KOPT-K1 (cell line): Measurements from ENCODE around the gene CANT1.

Experiments used
- H3K27ac ChIP-seq: fragments of 200-600 bp; sonication (generic); 2 replicates; pipeline ENCODE4 v1.5.1; 2016; ENCODE audit warnings: antibody characterized with exemption, mild to moderate bottlenecking, low read depth, low read length; ENCODE audit not compliant: poor library complexity, severe bottlenecking
- H3K36me3 ChIP-seq: fragments of 200-600 bp; sonication (generic); 2 replicates; pipeline ENCODE4 v1.5.1; 2017; ENCODE audit warnings: antibody characterized with exemption, mild to moderate bottlenecking, low read length, moderate library complexity; ENCODE audit not compliant: insufficient read depth
- H3K9me3 ChIP-seq: fragments of 200-600 bp; sonication (generic); 2 replicates; pipeline ENCODE4 v1.5.1; 2017; ENCODE audit warnings: antibody characterized with exemption, low read length, mild to moderate bottlenecking; ENCODE audit not compliant: insufficient read depth, poor library complexity, severe bottlenecking

Gene CANT1

GRCh38 chr17:79046197-79046915 lies 36.8 kb upstream of the CANT1 start:
- peaks cover 4% of the 10 kb centered on the region for H3K9me3 ChIP-seq
- no peak overlapping the region for H3K27ac ChIP-seq
- H3K36me3 ChIP-seq, result no peaks in the 10 kb centered on the region

- Histone ChIP-seq H3K27ac (no peak overlapping the region), H3K36me3 (no peaks in the 10 kb centered on the region), H3K9me3 (no peaks in the 10 kb centered on the region)
These were observed 36.3 kb upstream of the CANT1 start for GRCh38 chr17:79045842-79046196.

GRCh38 chr17:79045001-79045729 lies 35.6 kb upstream of the CANT1 start:
- no peak overlapping the region for H3K27ac ChIP-seq

GRCh38 chr17:79044462-79044861 lies 34.9 kb upstream of the CANT1 start:
- Histone ChIP-seq H3K27ac (no peak overlapping the region), H3K36me3 (no peaks in the 10 kb centered on the region), H3K9me3 (no peaks in the 10 kb centered on the region)

More at GRCh38 chr17:79045001-79045729, 35.6 kb upstream of the CANT1 start:
- Histone ChIP-seq H3K36me3 (no peaks in the 10 kb centered on the region), H3K9me3 (no peaks in the 10 kb centered on the region)

- no peaks in the 10 kb centered on the region for H3K36me3 ChIP-seq
- H3K9me3 ChIP-seq, result no peaks in the 10 kb centered on the region
- no peak overlapping the region for H3K27ac ChIP-seq
These were observed 34.4 kb upstream of the CANT1 start for GRCh38 chr17:79043931-79044320.

- no peaks in the 10 kb centered on the region for H3K36me3 ChIP-seq
- no peak overlapping the region for H3K27ac ChIP-seq
- no peaks in the 10 kb centered on the region for H3K9me3 ChIP-seq
These were observed 33.8 kb upstream of the CANT1 start for GRCh38 chr17:79043191-79043930.

GRCh38 chr17:79042421-79043190 lies 33.0 kb upstream of the CANT1 start:
- no peak overlapping the region for H3K27ac ChIP-seq
- H3K36me3 ChIP-seq, result no peaks in the 10 kb centered on the region
- H3K9me3 ChIP-seq, result no peaks in the 10 kb centered on the region

GRCh38 chr17:79041723-79042420 lies 32.3 kb upstream of the CANT1 start:
- Histone ChIP-seq H3K36me3 (no peaks in the 10 kb centered on the region), H3K9me3 (no peaks in the 10 kb centered on the region), H3K27ac (no peak overlapping the region)

- Histone ChIP-seq H3K27ac (no peak overlapping the region), H3K9me3 (no peaks in the 10 kb centered on the region), H3K36me3 (no peaks in the 10 kb centered on the region)
These were observed 31.5 kb upstream of the CANT1 start for GRCh38 chr17:79041041-79041570.

- Histone ChIP-seq H3K27ac (no peak overlapping the region), H3K36me3 (no peaks in the 10 kb centered on the region), H3K9me3 (no peaks in the 10 kb centered on the region)
These were observed 30.3 kb upstream of the CANT1 start for GRCh38 chr17:79039886-79040285.

- no peak overlapping the region for H3K27ac ChIP-seq
- H3K36me3 ChIP-seq, result no peaks in the 10 kb centered on the region
- H3K9me3 ChIP-seq, result no peaks in the 10 kb centered on the region
These were observed 29.6 kb upstream of the CANT1 start for GRCh38 chr17:79039171-79039570.

GRCh38 chr17:79038545-79039135 lies 29.1 kb upstream of the CANT1 start:
- no peaks in the 10 kb centered on the region for H3K9me3 ChIP-seq
- H3K36me3 ChIP-seq, result no peaks in the 10 kb centered on the region
- no peak overlapping the region for H3K27ac ChIP-seq

- no peak overlapping the region for H3K27ac ChIP-seq
- no peaks in the 10 kb centered on the region for H3K9me3 ChIP-seq
- H3K36me3 ChIP-seq, result no peaks in the 10 kb centered on the region
These were observed 27.0 kb upstream of the CANT1 start for GRCh38 chr17:79036596-79036995.

GRCh38 chr17:79036181-79036580 lies 26.6 kb upstream of the CANT1 start:
- Histone ChIP-seq H3K27ac (no peak overlapping the region), H3K36me3 (no peaks in the 10 kb centered on the region), H3K9me3 (no peaks in the 10 kb centered on the region)
